Peyer's patch (tissue), 4 donors: ENCODE measurements around the gene COPG1. TPM values are rescaled to one million over a fixed set of nuclear protein-coding genes. Genes with fewer than 3 reads are reported as not detected.
"Not testable (repeated sequence)": the region's sequence is repeated elsewhere in the genome, so short reads cannot be mapped to it uniquely, and the experiment has no call there.

Source experiments
- DNase-seq, 3 donors: peaks; one replicate each; pipeline ENCODE4 v3.0.0-alpha.2; 2017 to 2019
- H3K27ac ChIP-seq, 4 donors: fragments of 200-600 bp; sonication (generic); one replicate each; pipeline ENCODE4 v1.5.1; 2016 to 2019
- H3K27me3 ChIP-seq, 2 donors: fragments of 200-600 bp; sonication (generic); one replicate each; pipeline ENCODE4 v1.5.1; 2019
- H3K36me3 ChIP-seq, 3 donors: fragments of 200-600 bp; sonication (generic); one replicate each; pipeline ENCODE4 v1.5.1; 2016 to 2019
- H3K4me1 ChIP-seq, 4 donors: fragments of 200-600 bp; sonication (generic); one replicate each; pipeline ENCODE4 v1.5.1; 2016 to 2019
- H3K4me3 ChIP-seq, 4 donors: fragments of 200-600 bp; sonication (generic); 1 replicate in 3 of 4; 2 replicates in 1 of 4; pipeline ENCODE4 v1.5.1; 2016 to 2019; ENCODE audit warnings: mild to moderate bottlenecking in 1 of 4
- H3K9me3 ChIP-seq, 4 donors: fragments of 200-600 bp; sonication (generic); one replicate each; pipeline ENCODE4 v1.5.1; 2016 to 2019; ENCODE audit warnings: mild to moderate bottlenecking in 1 of 4
- CTCF ChIP-seq, 6 experiments: fragments of 450-650 bp in 4 of 6; fragments of 200-600 bp in 2 of 6; sonication (generic) in 1 of 6; IDR thresholded peaks; one replicate each; pipeline ENCODE4 v1.5.1; 2017 to 2019; ENCODE audit warnings: antibody characterized with exemption in 6 of 6, mild to moderate bottlenecking in 3 of 6, moderate library complexity in 1 of 6
- POLR2A ChIP-seq, 2 donors: fragments of 450-650 bp; IDR thresholded peaks; one replicate each; pipeline ENCODE4 v1.5.1; 2017; ENCODE audit warnings: antibody characterized with exemption in 2 of 2, mild to moderate bottlenecking in 2 of 2, moderate library complexity in 2 of 2
- total RNA-seq, 4 donors: library from RNA; depleted of rRNA; stranded (reverse); fragments of >200 nt; gene quantifications; one replicate each; pipeline ENCODE4 v1.1.0, GENCODE V29; 2016

Gene COPG1
- total RNA-seq, 4 donors from 2014 or later: 120 to 220 (median 176) TPM

- Histone ChIP-seq H3K36me3 (no peaks in the 10 kb centered on the region), H3K27ac (peak overlapping the region in 2 of 4 donors; percentile 73 to 79), H3K9me3 (no peaks in the 10 kb centered on the region), H3K4me1 (peaks cover 0 to 11% (median 0%) of the 10 kb centered on the region in 4 donors), H3K4me3 (no peak overlapping the region), H3K27me3 (no peaks in the 10 kb centered on the region)
- peak in 2 of 3 donors; percentile 88 to 93 for DNase-seq
- TF ChIP-seq POLR2A (IDR thresholded peaks at IDR 0.05) (peak in 1 of 2 donors; percentile 25), CTCF (IDR thresholded peaks at IDR 0.05) (no peak)
Measured at GRCh38 chr3:129211772-129212171, 37.6 kb upstream of the COPG1 start.

- peaks cover 0 to 11% (median 0%) of the 10 kb centered on the region in 4 donors for H3K4me1 ChIP-seq
- TF ChIP-seq CTCF (IDR thresholded peaks at IDR 0.05): no peak
- no peak for TF ChIP-seq POLR2A (IDR thresholded peaks at IDR 0.05)
- H3K9me3 ChIP-seq: no peaks in the 10 kb centered on the region
- H3K27me3 ChIP-seq: no peaks in the 10 kb centered on the region
- no peaks in the 10 kb centered on the region for H3K36me3 ChIP-seq
- no peak overlapping the region for H3K27ac ChIP-seq
- no peak overlapping the region for H3K4me3 ChIP-seq
- DNase-seq: no peak
Measured at GRCh38 chr3:129213238-129213637, 36.2 kb upstream of the COPG1 start.

GRCh38 chr3:129218742-129219141, 30.7 kb upstream of the COPG1 start:
- Histone ChIP-seq H3K9me3 (no peaks in the 10 kb centered on the region), H3K4me3 (no peak overlapping the region), H3K27ac (no peak overlapping the region), H3K4me1 (peaks cover 0 to under 1% (median 0%) of the 10 kb centered on the region in 4 donors), H3K27me3 (no peaks in the 10 kb centered on the region), H3K36me3 (no peaks in the 10 kb centered on the region)
- DNase-seq: no peak
- TF ChIP-seq POLR2A (IDR thresholded peaks at IDR 0.05) (no peak), CTCF (IDR thresholded peaks at IDR 0.05) (no peak)

- not testable (repeated sequence) for H3K4me3 ChIP-seq
Measured at GRCh38 chr3:129224387-129224786, 25.0 kb upstream of the COPG1 start.

GRCh38 chr3:129224984-129225393, 24.4 kb upstream of the COPG1 start:
- H3K27ac ChIP-seq: peak overlapping the region; percentile 30 to 87 (median 58)

More at GRCh38 chr3:129224387-129224786, 25.0 kb upstream of the COPG1 start:
- peak overlapping the region; percentile 30 to 87 (median 58) for H3K27ac ChIP-seq
- H3K9me3 ChIP-seq, H3K27me3 ChIP-seq, H3K36me3 ChIP-seq, DNase-seq: not testable (repeated sequence)
- H3K4me1 ChIP-seq: peaks cover 0 to 39% (median 5%) of the 10 kb centered on the region in 4 donors

More at GRCh38 chr3:129224984-129225393, 24.4 kb upstream of the COPG1 start:
- Histone ChIP-seq H3K4me1 (peaks cover 0 to 39% (median 5%) of the 10 kb centered on the region in 4 donors), H3K36me3 (no peaks in the 10 kb centered on the region), H3K9me3 (no peaks in the 10 kb centered on the region), H3K27me3 (no peaks in the 10 kb centered on the region), H3K4me3 (peak overlapping the region in 1 of 4 donors; percentile 17)
- TF ChIP-seq CTCF (IDR thresholded peaks at IDR 0.05) (peak in 3 of 6 experiments; percentile 20 to 47 (median 38)), POLR2A (IDR thresholded peaks at IDR 0.05) (peak; percentile 36 to 68)
- peak in 2 of 3 donors; percentile 80 to 87 for DNase-seq
